Panc1 (cell line): ENCODE results near the gene EFNA5. TPM values are rescaled to one million over a fixed set of nuclear protein-coding genes. Genes with fewer than 3 reads are reported as not detected.
A peak's percentile ranks its signal among the peaks of the same experiment; 100 is the strongest.

Source experiments
- ATAC-seq: fragments of 200-7000 bp; cut with Tn5 transposase; 2 replicates; pipeline ENCODE4 v1.9.1; 2020; ENCODE audit warnings: mild to moderate bottlenecking, moderate library complexity
- BruUV-seq: library from RNA; stranded (reverse); fragments of 400-500 nt; replicated peaks from 2 replicates; lab custom pipeline; 2021; lab: Mats Ljungman, UMichigan
- CTCF ChIA-PET: fragments of 300-600 bp; sonication (Branson Sonifier 250); formaldehyde crosslinking; loops from one replicate; lab custom pipeline; 2022; ENCODE audit warnings: antibody characterized with exemption; lab: Charles Lee
- POLR2A ChIA-PET: fragments of 300-600 bp; sonication (Branson Sonifier 250); formaldehyde crosslinking; loops from one replicate; lab custom pipeline; 2022; ENCODE audit warnings: antibody characterized with exemption; lab: Charles Lee
- DNase-seq: peaks from one replicate; pipeline ENCODE4 v3.0.0-alpha.2; 2010; ENCODE audit warnings: low read depth, low spot score
- H3K27ac ChIP-seq: 2 replicates; pipeline ENCODE4 v1.5.1; 2011; ENCODE audit warnings: mild to moderate bottlenecking, low read length, inconsistent platforms
- H3K27me3 ChIP-seq: fragments of 200-500 bp; sonication (Bioruptor generic); 2 replicates; pipeline ENCODE4 v1.6.0; 2014; ENCODE audit warnings: low read length, inconsistent platforms; ENCODE audit not compliant: control insufficient read depth, insufficient read depth
- H3K36me3 ChIP-seq: fragments of 200-500 bp; sonication (Bioruptor generic); 2 replicates; pipeline ENCODE4 v1.5.1; 2014; ENCODE audit warnings: inconsistent platforms, mild to moderate bottlenecking, low read length, moderate library complexity; ENCODE audit not compliant: control insufficient read depth, insufficient read depth
- H3K4me1 ChIP-seq: 2 replicates; pipeline ENCODE4 v1.5.1; 2011; ENCODE audit warnings: inconsistent platforms, mild to moderate bottlenecking, low read length, moderate library complexity; ENCODE audit not compliant: control insufficient read depth, insufficient read depth
- H3K4me3 ChIP-seq, 2 experiments: 2 replicates each; pipeline ENCODE4 v1.5.1; 2011 to 2012; ENCODE audit warnings: low read depth in 2 of 2, low read length in 2 of 2, mild to moderate bottlenecking in 2 of 2, inconsistent platforms in 1 of 2, moderate library complexity in 1 of 2
- H3K9me3 ChIP-seq: fragments of 200-500 bp; sonication (Bioruptor generic); 2 replicates; pipeline ENCODE4 v1.5.1; 2014; ENCODE audit warnings: low read depth, mild to moderate bottlenecking, inconsistent platforms, low read length, moderate library complexity; ENCODE audit not compliant: control insufficient read depth, insufficient read depth
- CTCF ChIP-seq: fragments of 450-650 bp; IDR thresholded peaks from 2 replicates; pipeline ENCODE4 v1.5.1; 2017; ENCODE audit warnings: mild to moderate bottlenecking
- POLR2AphosphoS5 ChIP-seq: IDR thresholded peaks from 2 replicates; pipeline ENCODE4 v1.6.1; 2012; ENCODE audit warnings: mild to moderate bottlenecking, low read depth, low read length, moderate library complexity
- REST ChIP-seq, 2 experiments: IDR thresholded peaks; 2 replicates each; pipeline ENCODE4 v1.6.1; 2011 to 2012; ENCODE audit warnings: low read depth in 2 of 2, control low read depth in 1 of 2, low read length in 1 of 2, mild to moderate bottlenecking in 1 of 2, moderate library complexity in 1 of 2; ENCODE audit not compliant: insufficient read depth in 1 of 2
- SIN3A ChIP-seq: IDR thresholded peaks from 2 replicates; pipeline ENCODE4 v1.6.1; 2012; ENCODE audit warnings: low read depth, mild to moderate bottlenecking, low read length, moderate library complexity, borderline replicate concordance; ENCODE audit not compliant: insufficient read depth
- TCF7L2 ChIP-seq: IDR thresholded peaks from 2 replicates; pipeline ENCODE4 v1.6.1; 2011; ENCODE audit warnings: mild to moderate bottlenecking, low read depth, low read length, inconsistent platforms
- in situ Hi-C: cut with HindIII; loops from 2 replicates; pipeline ENCODE4 v1.10.0; 2016; ENCODE audit warnings: low sequenced_read_pairs, low pct_unique_long_range_greater_than_20kb
- intact Hi-C: fragments of 100-400 bp; cut with micrococcal nuclease; formaldehyde crosslinking; loops from one replicate; pipeline ENCODE4 v1.10.0; 2022; ENCODE audit not compliant: unreplicated experiment
- total RNA-seq: library from RNA; stranded (reverse); gene quantifications from one replicate; pipeline ENCODE4 v1.2.1, GENCODE V29; 2021; ENCODE audit not compliant: unreplicated experiment

The EFNA5 gene
- total RNA-seq, 1 experiment from 2014 or later, result 30.5 TPM

GRCh38 chr5:107551088-107551487 lies 119.6 kb downstream of the EFNA5 start:
- H3K27ac ChIP-seq, result peak overlapping the region; percentile 29; the same call in 1 of the 2 replicates
- H3K9me3 ChIP-seq, result no peaks in the 10 kb centered on the region
- no peak overlapping the region for H3K4me3 ChIP-seq
- no peak for DNase-seq
- TF ChIP-seq TCF7L2, result no peak
- no peak for TF ChIP-seq REST (IDR thresholded peaks at IDR 0.05; ENCODE audit: insufficient read depth in 1 of 2, low read depth in 2 of 2, low read length in 1 of 2)
- TF ChIP-seq CTCF, result no peak
- TF ChIP-seq POLR2AphosphoS5, result no peak
- TF ChIP-seq SIN3A, result no peak
- no TSS peak for BruUV-seq
- no peak for ATAC-seq
- H3K4me1 ChIP-seq, result peaks cover 33% of the 10 kb centered on the region
- no peaks in the 10 kb centered on the region for H3K36me3 ChIP-seq
- in situ Hi-C loops, result no loop called here
- ChIA-PET POLR2A (no interaction called here), CTCF (no interaction called here)
- intact Hi-C loops, result no loop called here
- no peaks in the 10 kb centered on the region for H3K27me3 ChIP-seq

GRCh38 chr5:107549567-107549966 lies 121.2 kb downstream of the EFNA5 start:
- no peak for TF ChIP-seq TCF7L2
- TF ChIP-seq SIN3A, result no peak
- TF ChIP-seq POLR2AphosphoS5, result no peak
- TF ChIP-seq REST (IDR thresholded peaks at IDR 0.05; ENCODE audit: insufficient read depth in 1 of 2, low read depth in 2 of 2, low read length in 1 of 2), result no peak
- TF ChIP-seq CTCF, result no peak
- BruUV-seq, result no TSS peak
- DNase-seq (no peak), ATAC-seq (no peak)
- intact Hi-C loops (no loop called here), in situ Hi-C loops (no loop called here)
- POLR2A ChIA-PET, result no interaction called here
- Histone ChIP-seq H3K4me1 (peaks cover 17% of the 10 kb centered on the region), H3K9me3 (no peaks in the 10 kb centered on the region), H3K27ac (no peak overlapping the region), H3K27me3 (no peaks in the 10 kb centered on the region), H3K4me3 (no peak overlapping the region), H3K36me3 (no peaks in the 10 kb centered on the region)
- CTCF ChIA-PET, result no interaction called here
